Body of pancreas (tissue), 4 donors: Measurements from ENCODE around the gene FUT7. TPM values are rescaled to one million over a fixed set of nuclear protein-coding genes. Genes with fewer than 3 reads are reported as not detected.
A peak's percentile ranks its signal among the peaks of the same experiment; 100 is the strongest.

Source experiments
- ATAC-seq: fragments of 150-250 bp; one replicate; pipeline ENCODE4 v1.9.1; 2016
- DNase-seq, 4 donors: peaks; one replicate each; pipeline ENCODE4 v3.0.0-alpha.2; 2019
- H3K27ac ChIP-seq, 4 donors: fragments of 200-600 bp; sonication (generic); 1 replicate in 3 of 4; 2 replicates in 1 of 4; pipeline versions ENCODE4 v1.5.1 to v1.6.1; 2016 to 2019; ENCODE audit warnings: mild to moderate bottlenecking in 1 of 4, mixed read lengths in 1 of 4, moderate library complexity in 1 of 4
- H3K27me3 ChIP-seq, 2 donors: fragments of 200-600 bp; sonication (generic); one replicate each; pipeline ENCODE4 v1.6.0; 2016; ENCODE audit warnings: mild to moderate bottlenecking in 1 of 2
- H3K36me3 ChIP-seq, 2 donors: fragments of 200-600 bp; sonication (generic); replicated peaks in 1 of 2; 2 replicates each; pipeline ENCODE4 v1.5.1; 2016; ENCODE audit warnings: low read depth in 2 of 2; ENCODE audit not compliant: insufficient read depth in 1 of 2
- H3K4me1 ChIP-seq: fragments of 200-600 bp; sonication (generic); one replicate; pipeline ENCODE4 v1.6.0; 2016
- H3K4me3 ChIP-seq, 2 donors: fragments of 200-600 bp; sonication (generic); 1 replicate in 1 of 2; 2 replicates in 1 of 2; pipeline ENCODE4 v1.5.1; 2016 to 2019
- H3K9me3 ChIP-seq, 3 donors: fragments of 200-600 bp; sonication (generic); 1 replicate in 2 of 3; 2 replicates in 1 of 3; pipeline ENCODE4 v1.5.1; 2016
- POLR2A ChIP-seq, 3 donors: fragments of 450-650 bp; IDR thresholded peaks; one replicate each; pipeline ENCODE4 v1.6.1; 2016; ENCODE audit warnings: antibody characterized with exemption in 3 of 3, mild to moderate bottlenecking in 2 of 3
- WGBS, 2 donors: methylation state at CpG; one replicate each; pipeline ENCODE4 v1.1.5; 2017; 5-methylcytosine and 5-hydroxymethylcytosine counted together
- intact Hi-C: fragments of 100-400 bp; cut with DNase I; formaldehyde crosslinking; loops from one replicate; pipeline ENCODE4 v1.15.1; 2023
- total RNA-seq, 2 donors: library from RNA; depleted of rRNA; stranded (reverse); fragments of >200 nt; gene quantifications; one replicate each; pipeline ENCODE4 v1.1.0, GENCODE V29; 2016
- TF ChIP-seq, protein P1 (sequence below), 7 experiments: fragments of 450-650 bp in 4 of 7; fragments of 200-600 bp in 3 of 7; sonication (generic) in 3 of 7; IDR thresholded peaks; one replicate each; pipeline ENCODE4 v1.5.1; 2016 to 2019; ENCODE audit warnings: antibody characterized with exemption in 7 of 7

FUT7 gene
- total RNA-seq, 2 donors from 2014 or later = not detected

DNA sequence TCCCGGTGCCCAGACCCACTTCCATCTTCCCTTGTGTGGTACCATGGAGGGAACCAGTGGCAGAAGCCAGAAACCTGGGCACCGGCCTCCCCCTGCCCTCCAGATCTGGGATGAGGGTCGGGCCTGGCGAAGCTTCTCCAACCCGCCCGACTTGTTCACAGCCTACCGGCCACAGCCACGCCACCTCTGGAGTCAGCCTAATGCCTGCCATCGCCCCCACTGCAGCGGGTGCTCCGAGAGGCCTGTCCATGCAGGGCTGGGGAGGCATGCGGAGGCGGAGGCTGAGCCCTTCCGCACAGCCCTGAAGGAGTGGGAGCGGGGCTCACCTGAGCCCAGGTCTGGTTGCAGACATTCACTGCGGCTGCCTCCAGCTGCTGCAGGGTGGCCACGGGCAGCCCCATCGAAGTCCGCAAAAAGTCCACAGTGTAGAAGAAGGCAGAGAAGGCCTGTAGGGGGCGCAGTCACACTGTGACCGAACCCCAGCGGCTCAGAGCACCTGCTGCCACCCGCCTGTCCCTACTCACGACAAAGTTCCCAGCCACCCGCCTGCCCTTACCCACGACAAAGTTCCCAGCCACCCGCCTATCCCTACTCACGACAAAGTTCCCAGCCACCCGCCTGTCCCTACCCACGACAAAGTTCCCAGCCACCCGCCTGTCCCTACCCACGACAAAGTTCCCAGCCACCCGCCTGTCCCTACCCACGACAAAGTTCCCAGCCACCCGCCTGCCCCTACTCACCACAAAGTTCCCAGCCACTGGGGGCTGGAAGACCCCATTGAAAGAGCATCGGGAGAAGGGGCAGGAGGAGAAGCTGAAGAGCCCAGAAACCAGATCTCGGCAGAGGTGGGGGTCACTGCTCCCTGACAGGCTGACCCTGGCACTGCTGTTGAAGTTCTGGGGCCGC, 17.9 kb upstream of the FUT7 start:
- no peak overlapping the region for H3K27ac ChIP-seq

GRCh38 chr9:137048655-137049543, 17.0 kb upstream of the FUT7 start:
- DNase-seq = peak in 1 of 4 donors; percentile 45
- Histone ChIP-seq H3K36me3 (no peaks in the 10 kb centered on the region), H3K9me3 (no peaks in the 10 kb centered on the region), H3K4me3 (no peak overlapping the region), H3K4me1 (peaks cover 45% of the 10 kb centered on the region), H3K27me3 (no peaks in the 10 kb centered on the region), H3K27ac (no peak overlapping the region)
- intact Hi-C loops = loop anchor here (2.0 kb wide), 1 partner anchor 16 kb away; no protein-coding TSS in a partner anchor
- no peak for ATAC-seq
- TF ChIP-seq, protein P1, sequence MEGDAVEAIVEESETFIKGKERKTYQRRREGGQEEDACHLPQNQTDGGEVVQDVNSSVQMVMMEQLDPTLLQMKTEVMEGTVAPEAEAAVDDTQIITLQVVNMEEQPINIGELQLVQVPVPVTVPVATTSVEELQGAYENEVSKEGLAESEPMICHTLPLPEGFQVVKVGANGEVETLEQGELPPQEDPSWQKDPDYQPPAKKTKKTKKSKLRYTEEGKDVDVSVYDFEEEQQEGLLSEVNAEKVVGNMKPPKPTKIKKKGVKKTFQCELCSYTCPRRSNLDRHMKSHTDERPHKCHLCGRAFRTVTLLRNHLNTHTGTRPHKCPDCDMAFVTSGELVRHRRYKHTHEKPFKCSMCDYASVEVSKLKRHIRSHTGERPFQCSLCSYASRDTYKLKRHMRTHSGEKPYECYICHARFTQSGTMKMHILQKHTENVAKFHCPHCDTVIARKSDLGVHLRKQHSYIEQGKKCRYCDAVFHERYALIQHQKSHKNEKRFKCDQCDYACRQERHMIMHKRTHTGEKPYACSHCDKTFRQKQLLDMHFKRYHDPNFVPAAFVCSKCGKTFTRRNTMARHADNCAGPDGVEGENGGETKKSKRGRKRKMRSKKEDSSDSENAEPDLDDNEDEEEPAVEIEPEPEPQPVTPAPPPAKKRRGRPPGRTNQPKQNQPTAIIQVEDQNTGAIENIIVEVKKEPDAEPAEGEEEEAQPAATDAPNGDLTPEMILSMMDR (IDR thresholded peaks at IDR 0.05) = peak in 1 of 7 experiments; percentile 1
- no peak for TF ChIP-seq POLR2A (IDR thresholded peaks at IDR 0.05)
- WGBS, 2 donors = 31 to 47% methylated on average over 8 to 61 of the region's 72 CpGs

More for the DNA sequence above, 17.9 kb upstream of the FUT7 start:
- H3K4me3 ChIP-seq = no peak overlapping the region
- WGBS, 2 donors = 35 to 52% methylated on average over 16 to 37 of the region's 38 CpGs
- H3K27me3 ChIP-seq = no peaks in the 10 kb centered on the region
- peaks cover 45% of the 10 kb centered on the region for H3K4me1 ChIP-seq
- peak; percentile 31 for ATAC-seq
- peak; percentile 77 to 88 (median 81) for DNase-seq
- TF ChIP-seq, protein P1 (IDR thresholded peaks at IDR 0.05) = peak; percentile 21 to 83 (median 67)
- no peak for TF ChIP-seq POLR2A (IDR thresholded peaks at IDR 0.05)
- intact Hi-C loops = loop anchor here (2.0 kb wide), 1 partner anchor 15 kb away; no protein-coding TSS in a partner anchor
- no peaks in the 10 kb centered on the region for H3K9me3 ChIP-seq
- no peaks in the 10 kb centered on the region for H3K36me3 ChIP-seq

DNA sequence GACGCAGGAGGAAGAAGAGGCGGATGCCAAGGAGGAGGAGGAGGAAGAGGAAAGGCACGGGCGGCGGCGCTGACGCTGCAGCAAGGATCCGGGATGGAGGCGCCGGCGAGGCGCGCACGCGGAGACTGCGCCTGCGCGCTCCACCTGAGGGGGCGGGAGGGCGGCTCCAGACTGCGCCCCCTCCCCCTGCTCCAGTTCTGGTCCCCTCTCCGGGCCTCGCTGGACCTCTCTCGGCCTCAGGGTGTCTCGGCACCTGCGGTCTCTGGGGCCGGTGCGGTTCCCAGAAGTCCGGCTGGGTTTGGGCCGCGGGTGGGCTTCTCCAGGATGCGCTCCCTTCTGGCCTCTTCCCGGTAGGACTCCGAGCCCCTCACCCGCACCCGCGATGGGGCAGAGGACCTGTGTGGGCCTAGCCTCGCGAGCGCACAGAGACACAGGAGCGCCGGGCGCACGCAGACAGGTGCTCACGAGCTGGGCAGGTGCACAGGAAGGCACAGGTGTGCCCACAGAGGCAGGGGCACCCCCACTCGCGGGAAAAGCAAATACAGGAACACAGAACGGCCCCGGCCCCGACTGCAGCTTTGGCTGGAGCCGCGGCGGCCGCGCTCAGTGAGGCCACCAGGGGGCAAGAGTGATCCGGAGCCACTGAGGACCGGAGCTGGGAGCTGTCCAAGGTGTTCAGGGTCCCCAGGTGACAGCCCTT, 14.3 kb upstream of the FUT7 start, which contains the start of gene NPDC1:
Gene NPDC1 (minus strand): TSS at position 90 of the 700 bp plus-strand sequence. CDS start 188 bp downstream, outside the sequence.
- 1% methylated on average over 13 to 56 of the region's 57 CpGs for WGBS, 2 donors
- DNase-seq = peak; percentile 87 to 90 (median 88)
- Histone ChIP-seq H3K27ac (peak within 1 kb of the TSS in 3 of 4 donors; percentile 15 to 77 (median 54)), H3K36me3 (no peaks in the 10 kb centered on the region), H3K9me3 (no peaks in the 10 kb centered on the region), H3K4me1 (peaks cover 38% of the 10 kb centered on the region), H3K4me3 (peak within 1 kb of the TSS in 1 of 2 donors; percentile 17), H3K27me3 (no peaks in the 10 kb centered on the region)
- peak; percentile 77 for ATAC-seq
- intact Hi-C loops = no loop called here
- TF ChIP-seq POLR2A (IDR thresholded peaks at IDR 0.05) = peak in 1 of 3 donors; percentile 16
- TF ChIP-seq, protein P1 (IDR thresholded peaks at IDR 0.05) = peak; percentile 75 to 94 (median 87)
